Transverse colon (tissue), 4 donors: ENCODE data around the gene TSTD2. TPM values are rescaled to one million over a fixed set of nuclear protein-coding genes. Genes with fewer than 3 reads are reported as not detected.
"Not testable (repeated sequence)": the region's sequence is repeated elsewhere in the genome, so short reads cannot be mapped to it uniquely, and the experiment has no call there.

Experiments used
- DNase-seq: peaks from one replicate; pipeline ENCODE4 v3.0.0-alpha.2; 2019
- H3K27ac ChIP-seq, 4 donors: fragments of 200-600 bp; sonication (generic); 2 replicates each; pipeline ENCODE4 v1.5.1; 2016 to 2018; ENCODE audit warnings: inconsistent platforms in 4 of 4
- H3K27me3 ChIP-seq: fragments of 200-600 bp; sonication (generic); 2 replicates; pipeline ENCODE4 v1.5.1; 2017; ENCODE audit warnings: inconsistent platforms
- H3K36me3 ChIP-seq, 4 donors: fragments of 200-600 bp; sonication (generic); 2 replicates each; pipeline ENCODE4 v1.5.1; 2017 to 2019; ENCODE audit warnings: inconsistent platforms in 4 of 4
- H3K4me1 ChIP-seq, 4 donors: fragments of 200-600 bp; sonication (generic); 2 replicates each; pipeline ENCODE4 v1.5.1; 2017 to 2020; ENCODE audit warnings: inconsistent platforms in 4 of 4
- H3K4me3 ChIP-seq, 4 donors: fragments of 200-600 bp; sonication (generic); 1 replicate in 1 of 4; 2 replicates in 3 of 4; pipeline versions ENCODE4 v1.5.1 to v1.6.1; 2017 to 2019; ENCODE audit warnings: inconsistent platforms in 4 of 4
- H3K9me3 ChIP-seq, 2 donors: fragments of 200-600 bp; sonication (generic); 2 replicates each; pipeline ENCODE4 v1.5.1; 2017 to 2019; ENCODE audit warnings: inconsistent platforms in 2 of 2
- CTCF ChIP-seq, 5 experiments: fragments of 200-600 bp in 3 of 5; fragments of 450-650 bp in 2 of 5; sonication (generic) in 3 of 5; IDR thresholded peaks; 1 replicate in 2 of 5; 2 replicates in 3 of 5; pipeline ENCODE4 v1.5.1; 2016 to 2017; ENCODE audit warnings: antibody characterized with exemption in 5 of 5, inconsistent platforms in 3 of 5, mild to moderate bottlenecking in 2 of 5, moderate library complexity in 1 of 5
- EP300 ChIP-seq: sonication (generic); formaldehyde crosslinking; IDR thresholded peaks from one replicate; pipeline ENCODE4 v1.6.1; 2017; ENCODE audit warnings: antibody characterized with exemption, low read depth
- POLR2A ChIP-seq: fragments of 450-650 bp; IDR thresholded peaks from one replicate; pipeline ENCODE4 v1.6.1; 2016; ENCODE audit warnings: antibody characterized with exemption, mild to moderate bottlenecking, moderate library complexity
- POLR2AphosphoS5 ChIP-seq, 3 donors: sonication (generic); formaldehyde crosslinking; IDR thresholded peaks; one replicate each; pipeline ENCODE4 v1.6.1; 2016; ENCODE audit warnings: antibody characterized with exemption in 3 of 3
- WGBS, 2 donors: methylation state at CpG; one replicate each; pipeline ENCODE4 v1.1.5; 2018; ENCODE audit warnings: low coverage in 1 of 2; 5-methylcytosine and 5-hydroxymethylcytosine counted together
- in situ Hi-C, 4 donors: fragments of 200-750 bp; cut with MboI; loops; one replicate each; pipeline versions ENCODE4 v1.15.0 to v1.15.1; 2017; ENCODE audit warnings: low sequenced_read_pairs in 3 of 4, low pct_ligation_motif_present in 1 of 4, low pct_unique_long_range_greater_than_20kb in 1 of 4
- intact Hi-C: fragments of 100-400 bp; cut with DNase I; formaldehyde crosslinking; loops from one replicate; pipeline ENCODE4 v1.15.1; 2023; ENCODE audit warnings: low total_unique reads
- total RNA-seq, 4 donors: library from RNA; depleted of rRNA; stranded (reverse); fragments of >200 nt; gene quantifications; one replicate each; pipeline ENCODE4 v1.1.0, GENCODE V29; 2016

Gene TSTD2
- total RNA-seq, 4 donors from 2014 or later, result 13.8 to 27.0 (median 20.3) TPM

GRCh38 chr9:97628668-97629067 is 4.5 kb downstream of the TSTD2 start:
- DNase-seq, result no peak
- no peaks in the 10 kb centered on the region for H3K27me3 ChIP-seq
- H3K4me1 ChIP-seq, result peaks cover 8 to 53% (median 18%) of the 10 kb centered on the region in 4 donors
- H3K9me3 ChIP-seq, result no peaks in the 10 kb centered on the region
- in situ Hi-C loops (no loop called here), intact Hi-C loops (no loop called here)
- TF ChIP-seq POLR2A (no peak), POLR2AphosphoS5 (IDR thresholded peaks at IDR 0.05) (no peak), CTCF (IDR thresholded peaks at IDR 0.05) (no peak), EP300 (no peak)
- 86 to 100% methylated on average over 2 to 3 of the region's 3 CpGs for WGBS, 2 donors
- no peak overlapping the region for H3K4me3 ChIP-seq
- peaks cover 0 to 10% (median 3%) of the 10 kb centered on the region in 4 donors for H3K36me3 ChIP-seq
- no peak overlapping the region for H3K27ac ChIP-seq

- in situ Hi-C loops, result no loop called here
- H3K36me3 ChIP-seq, result peaks cover 0 to 10% (median 3%) of the 10 kb centered on the region in 4 donors
Observed at GRCh38 chr9:97627624-97628023, 5.5 kb downstream of the TSTD2 start.

GRCh38 chr9:97625620-97626019 is 7.5 kb downstream of the TSTD2 start:
- H3K4me1 ChIP-seq, result peaks cover 0 to 44% (median 6%) of the 10 kb centered on the region in 4 donors
- H3K36me3 ChIP-seq, result peaks cover 0 to 10% (median 3%) of the 10 kb centered on the region in 4 donors
- no peak for DNase-seq
- TF ChIP-seq EP300 (no peak), POLR2AphosphoS5 (IDR thresholded peaks at IDR 0.05) (no peak), POLR2A (no peak), CTCF (IDR thresholded peaks at IDR 0.05) (no peak)
- H3K4me3 ChIP-seq, result no peak overlapping the region
- in situ Hi-C loops (no loop called here), intact Hi-C loops (no loop called here)
- H3K27ac ChIP-seq, result no peak overlapping the region
- WGBS, 2 donors, result 61 to 65% methylated on average over 3 of the region's 3 CpGs
- no peaks in the 10 kb centered on the region for H3K9me3 ChIP-seq
- no peaks in the 10 kb centered on the region for H3K27me3 ChIP-seq

More at GRCh38 chr9:97627624-97628023, 5.5 kb downstream of the TSTD2 start:
- no peak for DNase-seq
- intact Hi-C loops, result no loop called here
- no peak overlapping the region for H3K4me3 ChIP-seq
- H3K27me3 ChIP-seq, result no peaks in the 10 kb centered on the region
- TF ChIP-seq POLR2AphosphoS5 (IDR thresholded peaks at IDR 0.05), result no peak
- no peak for TF ChIP-seq POLR2A
- no peak for TF ChIP-seq EP300
- TF ChIP-seq CTCF (IDR thresholded peaks at IDR 0.05), result no peak
- H3K9me3 ChIP-seq, result no peaks in the 10 kb centered on the region
- peaks cover 8 to 57% (median 18%) of the 10 kb centered on the region in 4 donors for H3K4me1 ChIP-seq
- H3K27ac ChIP-seq, result peak overlapping the region in 3 of 4 donors; percentile 4 to 23 (median 13)
- WGBS, 2 donors, result 63 to 66% methylated on average over 4 to 5 of the region's 5 CpGs

GRCh38 chr9:97623946-97624345 is 9.2 kb downstream of the TSTD2 start:
- H3K27me3 ChIP-seq, result no peaks in the 10 kb centered on the region
- DNase-seq, result no peak
- 50 to 60% methylated on average over 1 of the region's 1 CpG for WGBS, 2 donors
- peak overlapping the region in 1 of 4 donors; percentile 31 for H3K27ac ChIP-seq
- intact Hi-C loops (no loop called here), in situ Hi-C loops (loop anchor here in 3 of 4 donors (25.0 kb wide), 2 partner anchors 88 to 762 kb away; partner anchors contain the start of gene ZNF782 (in 3 of the 3))
- no peaks in the 10 kb centered on the region for H3K9me3 ChIP-seq
- H3K36me3 ChIP-seq, result peaks cover 0 to 10% (median 3%) of the 10 kb centered on the region in 4 donors
- H3K4me3 ChIP-seq, result no peak overlapping the region
- H3K4me1 ChIP-seq, result peaks cover 0 to 37% (median 5%) of the 10 kb centered on the region in 4 donors
- TF ChIP-seq POLR2AphosphoS5 (IDR thresholded peaks at IDR 0.05) (no peak), POLR2A (no peak)

GRCh38 chr9:97622483-97622882 is 10.7 kb downstream of the TSTD2 start:
- H3K27me3 ChIP-seq, intact Hi-C loops, H3K36me3 ChIP-seq, H3K27ac ChIP-seq, H3K9me3 ChIP-seq, DNase-seq, H3K4me3 ChIP-seq: not testable (repeated sequence)
- in situ Hi-C loops, result loop anchor here in 3 of 4 donors (25.0 kb wide), 2 partner anchors 90 to 760 kb away; partner anchors contain the start of gene ZNF782 (in 3 of the 3)
- H3K4me1 ChIP-seq, result peaks cover 0 to 23% (median 3%) of the 10 kb centered on the region in 4 donors
- WGBS, 2 donors, result 93 to 100% methylated on average over 5 of the region's 5 CpGs

- H3K27ac ChIP-seq, H3K36me3 ChIP-seq, DNase-seq, H3K27me3 ChIP-seq, H3K4me3 ChIP-seq, H3K9me3 ChIP-seq, intact Hi-C loops: not testable (repeated sequence)
- H3K4me1 ChIP-seq, result peaks cover 0 to 20% (median 1%) of the 10 kb centered on the region in 4 donors
- in situ Hi-C loops, result loop anchor here in 3 of 4 donors (25.0 kb wide), 2 partner anchors 92 to 758 kb away; partner anchors contain the start of gene ZNF782 (in 3 of the 3)
- WGBS, 2 donors, result 98 to 100% methylated on average over 2 of the region's 2 CpGs
Observed at GRCh38 chr9:97620063-97620462, 13.1 kb downstream of the TSTD2 start.
